NCI-H128 (cell line): ENCODE data around the gene ITGA11.

Source experiments
- DNase-seq: peaks from one replicate; lab custom pipeline; 2025; ENCODE audit not compliant: unreplicated experiment; lab: John Stamatoyannopoulos, UW

Gene ITGA11

GRCh38 chr15:68314563-68314962, 117.4 kb downstream of the ITGA11 start:
- no peak for DNase-seq

- no peak for DNase-seq
Observed at GRCh38 chr15:68313501-68314410, 118.2 kb downstream of the ITGA11 start.

GRCh38 chr15:68312701-68313204, 119.2 kb downstream of the ITGA11 start:
- DNase-seq = no peak

GRCh38 chr15:68311859-68312557, 120.0 kb downstream of the ITGA11 start:
- DNase-seq = no peak

- no peak for DNase-seq
Observed at GRCh38 chr15:68311464-68311835, 120.5 kb downstream of the ITGA11 start.

- DNase-seq = no peak
Observed at GRCh38 chr15:68310804-68311463, 121.0 kb downstream of the ITGA11 start.

GRCh38 chr15:68310178-68310803, 121.7 kb downstream of the ITGA11 start:
- DNase-seq = no peak

GRCh38 chr15:68309024-68309423, 122.9 kb downstream of the ITGA11 start:
- no peak for DNase-seq

GRCh38 chr15:68307131-68307928, 124.6 kb downstream of the ITGA11 start:
- DNase-seq = no peak

- no peak for DNase-seq
Observed at GRCh38 chr15:68305420-68305871, 126.5 kb downstream of the ITGA11 start.

GRCh38 chr15:68304589-68305337, 127.2 kb downstream of the ITGA11 start:
- no peak for DNase-seq

GRCh38 chr15:68303560-68304436, 128.2 kb downstream of the ITGA11 start:
- no peak for DNase-seq

GRCh38 chr15:68303134-68303533, 128.8 kb downstream of the ITGA11 start:
- no peak for DNase-seq

- DNase-seq = no peak
Observed at GRCh38 chr15:68302729-68303128, 129.2 kb downstream of the ITGA11 start.

GRCh38 chr15:68301301-68301700, 130.7 kb downstream of the ITGA11 start:
- no peak for DNase-seq

- no peak for DNase-seq
Observed at GRCh38 chr15:68300115-68300940, 131.6 kb downstream of the ITGA11 start.

GRCh38 chr15:68299436-68299835, 132.5 kb downstream of the ITGA11 start:
- DNase-seq = no peak
